ENCODE data around the gene LGALS3. TPM values are rescaled to one million over a fixed set of nuclear protein-coding genes. Genes with fewer than 3 reads are reported as not detected.

Gene LGALS3
- total RNA-seq, 4 donors from 2014 or later, result 448 to 713 (median 594) TPM

GRCh38 chr14:55158412-55158811 lies 29.4 kb downstream of the LGALS3 start:
- TF ChIP-seq POLR2AphosphoS5 (IDR thresholded peaks at IDR 0.05) (no peak), POLR2A (IDR thresholded peaks at IDR 0.05) (no peak)
- H3K27me3 ChIP-seq, result no peaks in the 10 kb centered on the region
- H3K4me1 ChIP-seq, result no peaks in the 10 kb centered on the region
- H3K27ac ChIP-seq, result no peak overlapping the region
- DNase-seq (ENCODE audit: low spot score in 2 of 2), result no peak
- no peaks in the 10 kb centered on the region for H3K9me3 ChIP-seq
- no peak overlapping the region for H3K4me3 ChIP-seq
- H3K36me3 ChIP-seq, result no peaks in the 10 kb centered on the region
- 70% methylated on average over 3 of the region's 3 CpGs for WGBS

- Histone ChIP-seq H3K27ac (no peak overlapping the region), H3K9me3 (no peaks in the 10 kb centered on the region), H3K27me3 (no peaks in the 10 kb centered on the region), H3K36me3 (no peaks in the 10 kb centered on the region), H3K4me3 (no peak overlapping the region), H3K4me1 (no peaks in the 10 kb centered on the region)
- TF ChIP-seq POLR2AphosphoS5 (IDR thresholded peaks at IDR 0.05) (no peak), EP300 (IDR thresholded peaks at IDR 0.05) (no peak), CTCF (IDR thresholded peaks at IDR 0.05) (peak; percentile 45 to 67), POLR2A (IDR thresholded peaks at IDR 0.05) (no peak)
- no peak for DNase-seq (ENCODE audit: low spot score in 2 of 2)
These were observed 31.9 kb downstream of the LGALS3 start for GRCh38 chr14:55160989-55161388.

DNA sequence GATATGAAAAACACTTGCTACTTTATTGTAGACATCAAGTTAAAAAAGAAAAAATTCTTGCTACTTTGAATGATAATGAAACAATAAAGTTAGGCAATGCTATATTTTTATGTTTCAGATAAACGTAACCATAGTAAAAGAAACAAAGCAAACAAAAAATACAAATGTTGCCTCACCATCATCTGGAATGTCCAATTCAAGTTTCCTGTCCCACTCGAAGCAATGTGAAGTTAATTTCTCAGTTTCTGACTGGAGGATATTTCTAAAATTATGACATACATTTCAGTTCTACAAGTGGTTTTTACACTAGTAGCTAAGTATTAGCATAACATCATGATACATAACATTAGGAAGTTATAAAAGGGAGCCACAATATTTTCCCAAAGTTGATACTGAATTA lies 41.5 kb downstream of the LGALS3 start:
- Histone ChIP-seq H3K27ac (no peak overlapping the region), H3K4me3 (no peak overlapping the region), H3K27me3 (no peaks in the 10 kb centered on the region), H3K36me3 (no peaks in the 10 kb centered on the region), H3K9me3 (no peaks in the 10 kb centered on the region), H3K4me1 (no peaks in the 10 kb centered on the region)
- TF ChIP-seq POLR2AphosphoS5 (IDR thresholded peaks at IDR 0.05) (no peak), EP300 (IDR thresholded peaks at IDR 0.05) (no peak), CTCF (IDR thresholded peaks at IDR 0.05) (no peak), POLR2A (IDR thresholded peaks at IDR 0.05) (no peak)
- DNase-seq (ENCODE audit: low spot score in 2 of 2), result no peak
- 66% methylated on average over 2 of the region's 2 CpGs for WGBS

DNA sequence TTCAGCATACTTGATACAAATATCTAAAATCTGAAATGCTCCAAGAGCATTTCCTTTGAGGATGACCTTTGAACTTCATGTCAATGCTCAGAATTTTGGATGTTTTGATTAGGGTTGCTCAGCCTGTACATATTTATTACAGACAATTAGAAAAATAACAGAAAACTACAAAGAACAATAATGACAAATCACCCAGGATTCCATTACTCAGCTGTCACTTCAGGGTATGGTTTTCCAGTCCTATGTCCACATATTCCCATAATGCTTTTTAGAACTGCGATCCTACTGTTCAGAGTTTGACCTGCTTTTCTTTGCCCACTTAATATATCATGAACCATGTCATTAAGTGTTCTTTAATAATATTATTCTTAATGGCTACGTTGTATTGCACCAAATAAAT lies 51.0 kb downstream of the LGALS3 start:
- H3K36me3 ChIP-seq, result no peaks in the 10 kb centered on the region
- no peak for DNase-seq (ENCODE audit: low spot score in 2 of 2)
- WGBS, result 87% methylated on average over 2 of the region's 2 CpGs
- TF ChIP-seq CTCF (IDR thresholded peaks at IDR 0.05) (no peak), POLR2AphosphoS5 (IDR thresholded peaks at IDR 0.05) (no peak), EP300 (IDR thresholded peaks at IDR 0.05) (no peak), POLR2A (IDR thresholded peaks at IDR 0.05) (no peak)
- no peaks in the 10 kb centered on the region for H3K27me3 ChIP-seq
- no peak overlapping the region for H3K27ac ChIP-seq
- H3K4me1 ChIP-seq, result no peaks in the 10 kb centered on the region
- H3K9me3 ChIP-seq, result no peaks in the 10 kb centered on the region
- no peak overlapping the region for H3K4me3 ChIP-seq

DNA sequence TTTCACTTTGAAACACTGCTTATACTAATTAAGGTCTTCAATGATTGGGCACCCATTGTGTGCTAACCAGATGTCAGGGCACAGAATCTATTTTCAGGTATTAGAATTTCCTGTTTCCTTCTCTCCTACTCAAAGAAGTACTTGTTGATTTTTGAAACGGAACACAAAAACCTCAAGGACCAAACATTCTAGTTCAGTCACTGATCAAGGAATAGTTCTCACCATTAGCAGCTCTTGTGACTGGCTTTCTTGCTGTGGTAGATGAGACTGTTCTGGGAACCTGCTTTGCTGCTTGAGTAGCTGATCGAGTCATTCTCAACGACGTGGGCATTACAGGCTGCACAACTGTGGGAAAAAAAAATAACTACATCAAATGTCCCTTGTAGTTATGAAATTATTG lies 51.4 kb downstream of the LGALS3 start:
- WGBS, result 71% methylated on average over 4 of the region's 4 CpGs
- H3K36me3 ChIP-seq, result no peaks in the 10 kb centered on the region
- H3K27me3 ChIP-seq, result no peaks in the 10 kb centered on the region
- DNase-seq (ENCODE audit: low spot score in 2 of 2), result no peak
- no peak overlapping the region for H3K4me3 ChIP-seq
- H3K27ac ChIP-seq, result no peak overlapping the region
- no peak for TF ChIP-seq CTCF (IDR thresholded peaks at IDR 0.05)
- no peak for TF ChIP-seq EP300 (IDR thresholded peaks at IDR 0.05)
- no peak for TF ChIP-seq POLR2AphosphoS5 (IDR thresholded peaks at IDR 0.05)
- TF ChIP-seq POLR2A (IDR thresholded peaks at IDR 0.05), result no peak
- H3K4me1 ChIP-seq, result no peaks in the 10 kb centered on the region
- no peaks in the 10 kb centered on the region for H3K9me3 ChIP-seq

DNA sequence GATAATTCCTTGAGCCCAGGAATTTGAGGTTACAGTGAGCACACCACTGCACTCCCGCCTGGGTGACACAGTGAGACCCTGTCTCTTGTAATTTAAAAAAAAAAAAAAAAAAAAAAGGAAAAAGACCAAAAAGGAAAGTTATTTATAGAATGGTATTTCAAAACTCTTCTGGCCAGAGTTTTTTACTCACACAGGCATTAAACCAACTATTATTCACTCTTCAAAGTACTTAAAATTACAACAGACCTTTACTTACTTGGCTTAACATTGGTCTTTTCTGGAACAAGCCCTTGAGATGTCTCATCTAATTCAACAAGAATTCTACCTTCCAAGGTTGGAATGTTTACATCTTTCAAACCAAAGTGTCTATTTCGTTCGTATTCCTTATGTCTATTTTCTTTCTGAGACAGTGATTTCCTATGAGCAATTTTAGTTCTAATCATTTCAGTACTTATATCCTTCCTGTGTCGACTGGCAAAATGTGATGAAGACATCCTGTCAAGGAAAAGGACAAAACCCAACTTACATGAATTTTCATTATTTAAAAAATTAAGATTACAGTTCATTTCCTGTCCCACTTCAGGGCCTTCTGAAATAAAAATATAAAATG lies 59.7 kb downstream of the LGALS3 start:
- no peak for DNase-seq (ENCODE audit: low spot score in 2 of 2)
- H3K4me3 ChIP-seq, result no peak overlapping the region
- no peaks in the 10 kb centered on the region for H3K27me3 ChIP-seq
- 85% methylated on average over 4 of the region's 4 CpGs for WGBS
- TF ChIP-seq CTCF (IDR thresholded peaks at IDR 0.05), result no peak
- no peak for TF ChIP-seq EP300 (IDR thresholded peaks at IDR 0.05)
- TF ChIP-seq POLR2A (IDR thresholded peaks at IDR 0.05), result no peak
- no peak for TF ChIP-seq POLR2AphosphoS5 (IDR thresholded peaks at IDR 0.05)
- no peaks in the 10 kb centered on the region for H3K9me3 ChIP-seq
- H3K27ac ChIP-seq, result no peak overlapping the region
- H3K4me1 ChIP-seq, result peaks cover 9% of the 10 kb centered on the region
- no peaks in the 10 kb centered on the region for H3K36me3 ChIP-seq
